ENCODE measurements around the gene MYF6. TPM values are rescaled to one million over a fixed set of nuclear protein-coding genes. Genes with fewer than 3 reads are reported as not detected.

The MYF6 gene
- polyA plus RNA-seq, 4 donors, result 0.10 to 0.26 (median 0.16) TPM; not detected in 1

- DNase-seq (ENCODE audit: low read depth in 4 of 4, low spot score in 3 of 4), result no peak
These were observed 4.3 kb upstream of the MYF6 start for GRCh38 chr12:80702889-80703805.

GRCh38 chr12:80704420-80704819 lies 3.0 kb upstream of the MYF6 start:
- no peak for DNase-seq (ENCODE audit: low read depth in 4 of 4, low spot score in 3 of 4)

GRCh38 chr12:80707830-80708258 lies 410 bp downstream of the MYF6 start:
- no peak for DNase-seq (ENCODE audit: low read depth in 4 of 4, low spot score in 3 of 4)

GRCh38 chr12:80708259-80708974 lies 983 bp downstream of the MYF6 start:
- no peak for DNase-seq (ENCODE audit: low read depth in 4 of 4, low spot score in 3 of 4)

- DNase-seq (ENCODE audit: low read depth in 4 of 4, low spot score in 3 of 4), result no peak
These were observed 1.5 kb downstream of the MYF6 start for GRCh38 chr12:80708975-80709328.

GRCh38 chr12:80709811-80710726 lies 2.6 kb downstream of the MYF6 start:
- DNase-seq (ENCODE audit: low read depth in 4 of 4, low spot score in 3 of 4), result no peak

GRCh38 chr12:80710727-80711449 lies 3.5 kb downstream of the MYF6 start:
- DNase-seq (ENCODE audit: low read depth in 4 of 4, low spot score in 3 of 4), result no peak

GRCh38 chr12:80711866-80712265 lies 4.4 kb downstream of the MYF6 start:
- no peak for DNase-seq (ENCODE audit: low read depth in 4 of 4, low spot score in 3 of 4)

GRCh38 chr12:80712866-80713265 lies 5.4 kb downstream of the MYF6 start:
- DNase-seq (ENCODE audit: low read depth in 4 of 4, low spot score in 3 of 4), result no peak

GRCh38 chr12:80713419-80713818 lies 6.0 kb downstream of the MYF6 start:
- DNase-seq (ENCODE audit: low read depth in 4 of 4, low spot score in 3 of 4), result no peak

- peak in 1 of 4 donors; percentile 31 for DNase-seq (ENCODE audit: low read depth in 4 of 4, low spot score in 3 of 4)
These were observed 6.6 kb downstream of the MYF6 start for GRCh38 chr12:80714055-80714454.

GRCh38 chr12:80714846-80715245 lies 7.4 kb downstream of the MYF6 start:
- no peak for DNase-seq (ENCODE audit: low read depth in 4 of 4, low spot score in 3 of 4)

- DNase-seq (ENCODE audit: low read depth in 4 of 4, low spot score in 3 of 4), result no peak
These were observed 8.3 kb downstream of the MYF6 start for GRCh38 chr12:80715713-80716249.

GRCh38 chr12:80716696-80717469 lies 9.4 kb downstream of the MYF6 start, which contains the start of gene MYF5:
TSS of gene MYF5 (plus strand) at chr12:80716912. CDS start at chr12:80717064, 152 bp downstream.
- DNase-seq (ENCODE audit: low read depth in 4 of 4, low spot score in 3 of 4), result no peak

- DNase-seq (ENCODE audit: low read depth in 4 of 4, low spot score in 3 of 4), result no peak
These were observed 10.4 kb downstream of the MYF6 start for GRCh38 chr12:80717856-80718255.

GRCh38 chr12:80720516-80720915 lies 13.1 kb downstream of the MYF6 start:
- DNase-seq (ENCODE audit: low read depth in 4 of 4, low spot score in 3 of 4), result no peak

- DNase-seq (ENCODE audit: low read depth in 4 of 4, low spot score in 3 of 4), result no peak
These were observed 13.9 kb downstream of the MYF6 start for GRCh38 chr12:80721326-80721725.

- no peak for DNase-seq (ENCODE audit: low read depth in 4 of 4, low spot score in 3 of 4)
These were observed 38.5 kb downstream of the MYF6 start for GRCh38 chr12:80745851-80746505.
